ENCODE results near the gene KRTAP5-1. TPM values are rescaled to one million over a fixed set of nuclear protein-coding genes. Genes with fewer than 3 reads are reported as not detected.

KRTAP5-1 gene
- total and polyA plus RNA-seq, 10 of the 15 experiments (the other 5 are each of a cell fraction or from before 2014, with no cell fraction given), result not detected

- RAD21 ChIA-PET (ENCODE audit: unreplicated experiment), result no interaction called here
Measured at GRCh38 chr11:1563697-1564534, 21.2 kb downstream of the KRTAP5-1 start.

More at GRCh38 chr11:1563697-1564534, 21.2 kb downstream of the KRTAP5-1 start:
- Histone ChIP-seq H3K4me3 (no peak overlapping the region), H3K4me2 (ENCODE audit: control insufficient read depth, insufficient read depth) (no peak overlapping the region), H3K4me1 (ENCODE audit: control insufficient read depth, insufficient read depth, low read length) (no peaks in the 10 kb centered on the region), H3K27me3 (replicated peaks in 1 of 2; ENCODE audit: control insufficient read depth in 2 of 2, insufficient read depth in 2 of 2, low read length in 1 of 2) (peaks cover 0 to 1% of the 10 kb centered on the region in 2 experiments; a peak in 2 of 4 replicates), H3K9ac (ENCODE audit: control insufficient read depth, insufficient read depth, low read length) (no peak overlapping the region), H3K36me3 (ENCODE audit: control insufficient read depth in 2 of 2, insufficient read depth in 2 of 2, low read length in 1 of 2) (no peaks in the 10 kb centered on the region), H4K20me1 (ENCODE audit: control insufficient read depth, insufficient read depth) (no peaks in the 10 kb centered on the region), H3K79me2 (ENCODE audit: control insufficient read depth, insufficient read depth, low read length) (no peaks in the 10 kb centered on the region), H2AFZ (ENCODE audit: control insufficient read depth, low read depth, low read length) (no peak overlapping the region), H3K9me3 (replicated peaks; ENCODE audit: control insufficient read depth, insufficient read depth, low read length) (no peaks in the 10 kb centered on the region), H3K27ac (ENCODE audit: control insufficient read depth, insufficient read depth) (no peak overlapping the region)
- in situ Hi-C loops (cut with MboI) (no loop called here), intact Hi-C loops (cut with micrococcal nuclease; ENCODE audit: unreplicated experiment) (no loop called here)
- POLR2A ChIA-PET, result no interaction called here
- SMC1A ChIA-PET (ENCODE audit: uncharacterized antibody, unreplicated experiment), result no interaction called here
- BruUV-seq (replicated peaks), result no TSS peak
- TF ChIP-seq GATAD2B (conservative IDR thresholded peaks at IDR 0.05; ENCODE audit: low read depth) (no peak), E2F4 (IDR thresholded peaks at IDR 0.05; ENCODE audit: low read depth, low read length) (no peak), TARDBP (IDR thresholded peaks at IDR 0.05; ENCODE audit: borderline replicate concordance) (no peak), HDAC2 (IDR thresholded peaks at IDR 0.05) (no peak), E2F8 (IDR thresholded peaks at IDR 0.05; ENCODE audit: low read depth, partially characterized antibody) (no peak), PAX8 (IDR thresholded peaks at IDR 0.05) (no peak)
- 46% methylated on average over 25 of the region's 29 CpGs for WGBS (ENCODE audit: insufficient coverage, insufficient replicate concordance, low lambda C conversion rate, missing lambda C conversion rate)
- DNase-seq (ENCODE audit: low read depth, low spot score), result no peak
- FAIRE-seq, result no peak
- ATAC-seq, result no peak
- CTCF ChIA-PET, result interaction anchor here (1.8 kb wide), 1 partner anchor 11 kb away, joined by 12 read pairs; no protein-coding TSS in a partner anchor
